Activated CD8-positive, alpha-beta memory T cell treated with anti-CD3 and anti-CD28 coated beads for 1 hour (primary cell): ENCODE measurements around the gene CDK4.
"Not testable (repeated sequence)": the region's sequence is repeated elsewhere in the genome, so short reads cannot be mapped to it uniquely, and the experiment has no call there.

Source experiments
- DNase-seq, 2 donors: peaks; one replicate each; pipeline ENCODE4 v3.0.0-alpha.2; 2020; ENCODE audit warnings: low read depth in 1 of 2; ENCODE audit errors: extremely low read depth in 1 of 2

The CDK4 gene

GRCh38 chr12:57726884-57727757 lies 25.0 kb downstream of the CDK4 start:
- no peak for DNase-seq

- DNase-seq, result no peak
Measured at GRCh38 chr12:57726151-57726883, 25.8 kb downstream of the CDK4 start.

- DNase-seq, result no peak
Measured at GRCh38 chr12:57725851-57726150, 26.3 kb downstream of the CDK4 start.

GRCh38 chr12:57724936-57725740 lies 27.0 kb downstream of the CDK4 start:
- no peak for DNase-seq

GRCh38 chr12:57724003-57724935 lies 27.8 kb downstream of the CDK4 start:
- no peak for DNase-seq

GRCh38 chr12:57723630-57723962 lies 28.5 kb downstream of the CDK4 start:
- DNase-seq, result no peak

- no peak for DNase-seq
Measured at GRCh38 chr12:57722716-57723629, 29.1 kb downstream of the CDK4 start.

GRCh38 chr12:57721846-57722608 lies 30.1 kb downstream of the CDK4 start:
- not testable (repeated sequence) for DNase-seq

- no peak for DNase-seq
Measured at GRCh38 chr12:57720606-57721595, 31.2 kb downstream of the CDK4 start.

- no peak for DNase-seq
Measured at GRCh38 chr12:57719777-57720605, 32.1 kb downstream of the CDK4 start.

GRCh38 chr12:57718641-57719528 lies 33.2 kb downstream of the CDK4 start:
- DNase-seq, result no peak

- no peak for DNase-seq
Measured at GRCh38 chr12:57717846-57718640, 34.1 kb downstream of the CDK4 start.

GRCh38 chr12:57717131-57717530 lies 35.0 kb downstream of the CDK4 start:
- DNase-seq, result no peak

GRCh38 chr12:57716305-57716704 lies 35.8 kb downstream of the CDK4 start:
- no peak for DNase-seq

- DNase-seq, result no peak
Measured at GRCh38 chr12:57715786-57716185, 36.3 kb downstream of the CDK4 start.
